Midbrain (tissue), 1 donor: ENCODE results near the gene PLEKHG1.
A peak's percentile ranks its signal among the peaks of the same experiment; 100 is the strongest.

ENCODE experiments used
- DNase-seq: peaks from one replicate; lab custom pipeline; 2025; lab: John Stamatoyannopoulos, UW

Gene PLEKHG1

GRCh38 chr6:150589852-150590251, 9.8 kb upstream of the PLEKHG1 start:
- no peak for DNase-seq

- no peak for DNase-seq
Measured at GRCh38 chr6:150590446-150590845, 9.2 kb upstream of the PLEKHG1 start.

GRCh38 chr6:150592377-150592995, 7.2 kb upstream of the PLEKHG1 start:
- no peak for DNase-seq

- DNase-seq = no peak
Measured at GRCh38 chr6:150593119-150593518, 6.6 kb upstream of the PLEKHG1 start.

- no peak for DNase-seq
Measured at GRCh38 chr6:150596439-150596838, 3.2 kb upstream of the PLEKHG1 start.

- DNase-seq = no peak
Measured at GRCh38 chr6:150598401-150598800, 1.3 kb upstream of the PLEKHG1 start.

GRCh38 chr6:150598858-150599198, 857 bp upstream of the PLEKHG1 start:
- no peak for DNase-seq

GRCh38 chr6:150600010-150600300, 270 bp downstream of the PLEKHG1 start:
- no peak for DNase-seq

- DNase-seq = peak; percentile 76
Measured at GRCh38 chr6:150600301-150601017, 774 bp downstream of the PLEKHG1 start.

GRCh38 chr6:150601439-150601838, 1.8 kb downstream of the PLEKHG1 start:
- DNase-seq = peak; percentile 20

- no peak for DNase-seq
Measured at GRCh38 chr6:150603176-150603575, 3.5 kb downstream of the PLEKHG1 start.

GRCh38 chr6:150604467-150604866, 4.8 kb downstream of the PLEKHG1 start:
- no peak for DNase-seq

GRCh38 chr6:150605333-150605732, 5.6 kb downstream of the PLEKHG1 start:
- no peak for DNase-seq

GRCh38 chr6:150606168-150606591, 6.5 kb downstream of the PLEKHG1 start:
- no peak for DNase-seq

GRCh38 chr6:150606647-150607328, 7.1 kb downstream of the PLEKHG1 start:
- no peak for DNase-seq

- DNase-seq = no peak
Measured at GRCh38 chr6:150607329-150607650, 7.6 kb downstream of the PLEKHG1 start.

GRCh38 chr6:150610584-150610983, 10.9 kb downstream of the PLEKHG1 start:
- no peak for DNase-seq

GRCh38 chr6:150613269-150613668, 13.6 kb downstream of the PLEKHG1 start:
- no peak for DNase-seq

GRCh38 chr6:150615967-150616366, 16.3 kb downstream of the PLEKHG1 start:
- DNase-seq = no peak

- no peak for DNase-seq
Measured at GRCh38 chr6:150616586-150616985, 16.9 kb downstream of the PLEKHG1 start.

GRCh38 chr6:150617062-150617461, 17.4 kb downstream of the PLEKHG1 start:
- DNase-seq = no peak

- no peak for DNase-seq
Measured at GRCh38 chr6:150617496-150618460, 18.1 kb downstream of the PLEKHG1 start.
